A549 (cell line): ENCODE measurements around the gene AMACR. TPM values are rescaled to one million over a fixed set of nuclear protein-coding genes. Genes with fewer than 3 reads are reported as not detected.

Source experiments
- ATAC-seq, 2 experiments: fragments of 200-7000 bp in 1 of 2; fragments of >200 bp in 1 of 2; cut with Nextera tagmentation in 1 of 2; cut with Tn5 transposase in 1 of 2; 3 replicates each; pipeline versions ENCODE4 v1.8.0 to v1.9.1; 2018 to 2020; ENCODE audit warnings: mild to moderate bottlenecking in 1 of 2, moderate library complexity in 1 of 2
- CTCF ChIA-PET: fragments of 300-600 bp; sonication (Branson Sonifier 250); formaldehyde crosslinking; extraction: SDS; loops from one replicate; lab custom pipeline; 2021; ENCODE audit warnings: antibody characterized with exemption, inconsistent platforms; lab: Yijun Ruan, JAX
- POLR2A ChIA-PET: fragments of 350-600 bp; formaldehyde crosslinking; extraction: SDS; loops from one replicate; lab custom pipeline; 2021; ENCODE audit warnings: antibody characterized with exemption, inconsistent platforms; lab: Yijun Ruan, JAX
- DNase-seq, 2 experiments: peaks; one replicate each; pipeline versions ENCODE4 v3.0.0 to v3.0.0-alpha.2; 2011 to 2016; ENCODE audit warnings: low read depth in 1 of 2, low spot score in 1 of 2
- FAIRE-seq: peaks from 2 replicates; lab custom pipeline; 2011; peaks lifted over from hg19 to GRCh38; lab: Jason Lieb, UNC
- H3K27ac ChIP-seq, 2 experiments: fragments of >200 bp; sonication (Bioruptor Twin); formaldehyde crosslinking; 3 replicates each; pipeline ENCODE4 v1.5.1; 2016 to 2017
- H3K4me1 ChIP-seq: fragments of >200 bp; sonication (Bioruptor Twin); formaldehyde crosslinking; 3 replicates; pipeline ENCODE4 v1.6.1; 2016
- H3K4me2 ChIP-seq: fragments of >200 bp; sonication (Bioruptor Twin); formaldehyde crosslinking; 3 replicates; pipeline ENCODE4 v1.6.1; 2016
- H3K4me3 ChIP-seq: fragments of >200 bp; sonication (Bioruptor Twin); formaldehyde crosslinking; 3 replicates; pipeline ENCODE4 v1.5.1; 2016
- H3K9me3 ChIP-seq: fragments of >200 bp; sonication (Bioruptor Twin); formaldehyde crosslinking; 3 replicates; pipeline ENCODE4 v1.6.1; 2016
- BCL3 ChIP-seq: fragments of >200 bp; sonication (Bioruptor Twin); formaldehyde crosslinking; IDR thresholded peaks from 3 replicates; pipeline ENCODE4 v1.6.1; 2016
- CEBPB ChIP-seq, 2 experiments: fragments of >200 bp in 1 of 2; sonication (Bioruptor Twin) in 1 of 2; formaldehyde crosslinking in 1 of 2; IDR thresholded peaks; 2 replicates each; pipeline ENCODE4 v1.6.1; 2012 to 2016
- CHD2 ChIP-seq: fragments of 150-350 bp; IDR thresholded peaks from 2 replicates; pipeline ENCODE4 v1.6.1; 2014; ENCODE audit warnings: low read length; ENCODE audit not compliant: partially characterized antibody
- ELK1 ChIP-seq: fragments of 150-350 bp; IDR thresholded peaks from 2 replicates; pipeline ENCODE4 v1.6.1; 2014; ENCODE audit warnings: low read depth, mild to moderate bottlenecking, low read length
- ESRRA ChIP-seq: fragments of 150-350 bp; IDR thresholded peaks from 2 replicates; pipeline ENCODE4 v1.6.1; 2014; ENCODE audit warnings: mild to moderate bottlenecking, low read length, borderline replicate concordance
- HDAC2 ChIP-seq: fragments of 200-600 bp; sonication (generic); IDR thresholded peaks from 2 replicates; pipeline ENCODE4 v1.6.1; 2016
- HEYL ChIP-seq: fragments of 250-450 bp; sonication (Bioruptor Pico); IDR thresholded peaks from 2 replicates; pipeline ENCODE4 v1.8.0; 2021; ENCODE audit warnings: mild to moderate bottlenecking, moderate library complexity
- HOXA7 ChIP-seq: fragments of 250-450 bp; sonication (Bioruptor Pico); IDR thresholded peaks from 2 replicates; pipeline ENCODE4 v1.5.0; 2020; ENCODE audit warnings: mild to moderate bottlenecking, moderate library complexity
- KDM5A ChIP-seq: fragments of 200-600 bp; sonication (generic); IDR thresholded peaks from 2 replicates; pipeline ENCODE4 v1.6.1; 2016; ENCODE audit warnings: antibody characterized with exemption, mild to moderate bottlenecking
- MAFK ChIP-seq: fragments of 450-650 bp; IDR thresholded peaks from 2 replicates; pipeline ENCODE4 v1.6.1; 2014; ENCODE audit not compliant: partially characterized antibody
- MAZ ChIP-seq: fragments of 150-350 bp; IDR thresholded peaks from 2 replicates; pipeline ENCODE4 v1.6.1; 2014; ENCODE audit warnings: antibody characterized with exemption, low read depth, low read length, borderline replicate concordance
- MYC ChIP-seq: IDR thresholded peaks from 2 replicates; pipeline ENCODE4 v1.6.1; 2012; ENCODE audit warnings: mild to moderate bottlenecking, inconsistent platforms, low read length, improper control_type of control experiment, borderline replicate concordance
- NFE2L2 ChIP-seq: fragments of 150-350 bp; conservative IDR thresholded peaks from 2 replicates; pipeline ENCODE4 v1.6.1; 2014; ENCODE audit warnings: low read length
- RCOR1 ChIP-seq: fragments of 150-350 bp; IDR thresholded peaks from 2 replicates; pipeline ENCODE4 v1.6.1; 2014; ENCODE audit warnings: antibody characterized with exemption, low read length, low read depth
- RNF2 ChIP-seq: fragments of 200-600 bp; sonication (generic); IDR thresholded peaks from 2 replicates; pipeline ENCODE4 v1.6.1; 2016; ENCODE audit warnings: low read depth, mild to moderate bottlenecking, antibody characterized with exemption, moderate library complexity, borderline replicate concordance
- SREBF2 ChIP-seq: fragments of 450-650 bp; IDR thresholded peaks from 2 replicates; pipeline ENCODE4 v1.6.1; 2014; ENCODE audit warnings: mild to moderate bottlenecking, moderate library complexity
- USF2 ChIP-seq: fragments of 450-650 bp; IDR thresholded peaks from 2 replicates; pipeline ENCODE4 v1.6.1; 2014; ENCODE audit warnings: antibody characterized with exemption
- ZC3H11A ChIP-seq: fragments of 450-650 bp; IDR thresholded peaks from 2 replicates; pipeline ENCODE4 v1.6.1; 2014; ENCODE audit warnings: antibody characterized with exemption, mild to moderate bottlenecking
- ZFP36 ChIP-seq: fragments of 450-650 bp; IDR thresholded peaks from 2 replicates; pipeline ENCODE4 v1.6.1; 2014; ENCODE audit warnings: borderline replicate concordance; ENCODE audit not compliant: partially characterized antibody
- ZSCAN20 ChIP-seq: fragments of 250-450 bp; sonication (Bioruptor Pico); IDR thresholded peaks from 2 replicates; pipeline ENCODE4 v1.8.0; 2022; ENCODE audit warnings: mild to moderate bottlenecking, moderate library complexity
- WGBS: methylation state at CpG from one replicate; pipeline ENCODE4 v1.1.6; 2017; ENCODE audit errors: missing lambda C conversion rate; 5-methylcytosine and 5-hydroxymethylcytosine counted together
- polyA plus RNA-seq, 4 experiments: library from polyadenylated mRNA; depleted of rRNA in 3 of 4; stranded (reverse); fragments of >200 nt; fragmentation: RNase III in 1 of 4; extraction: RNeasy Plus Mini Kit Qiagen cat#74134 plus additional on column Dnase treatment in 1 of 4; gene quantifications; 2 replicates in 3 of 4; 3 replicates in 1 of 4; pipeline ENCODE4 v1.2.3, GENCODE V29; 2011 to 2017
- TF ChIP-seq, protein P1 (sequence below): IDR thresholded peaks from 2 replicates; pipeline ENCODE4 v1.6.1; 2012; ENCODE audit warnings: low read depth, borderline replicate concordance
- TF ChIP-seq, protein P2 (sequence below): fragments of >200 bp; sonication (Bioruptor Twin); formaldehyde crosslinking; IDR thresholded peaks from 2 replicates; pipeline ENCODE4 v1.6.1; 2016

Gene AMACR
- polyA plus RNA-seq, 2 of the 4 experiments (the other 2 are of a cell fraction) = 21.1 to 30.1 TPM

- POLR2A ChIA-PET = no interaction called here
- TF ChIP-seq ESRRA = no peak
- 0 out of 2 replicates have a peak, but pooled peaks have one; percentile 31 for TF ChIP-seq NFE2L2
- Histone ChIP-seq H3K4me2 (no peak overlapping the region), H3K4me1 (no peaks in the 10 kb centered on the region), H3K27ac (no peak overlapping the region), H3K4me3 (no peak overlapping the region), H3K9me3 (no peaks in the 10 kb centered on the region)
- DNase-seq = no peak
- no peak for ATAC-seq
- FAIRE-seq = no peak
- CTCF ChIA-PET = interaction anchor here (1.7 kb wide), 1 partner anchor 528 kb away, joined by 5 read pairs; no protein-coding TSS in a partner anchor
- 71% methylated on average over 2 of the region's 2 CpGs for WGBS
These were observed 43.6 kb downstream of the AMACR start for GRCh38 chr5:33964132-33964700.

- ChIA-PET POLR2A (no interaction called here), CTCF (interaction anchor here (6.8 kb wide), 1 partner anchor 12 kb away, joined by 37 read pairs; no protein-coding TSS in a partner anchor)
- H3K4me2 ChIP-seq = no peak overlapping the region
- FAIRE-seq = no peak
- H3K4me1 ChIP-seq = no peaks in the 10 kb centered on the region
- peaks cover 8% of the 10 kb centered on the region; the same call in 1 of the 3 replicates for H3K9me3 ChIP-seq
- 33% methylated on average over 2 of the region's 2 CpGs for WGBS
- TF ChIP-seq ZC3H11A (no peak), RNF2 (no peak), MAFK (no peak), KDM5A (no peak), CHD2 (no peak), ZFP36 (no peak), ELK1 (no peak), MAZ (no peak), CEBPB (IDR thresholded peaks at IDR 0.05) (no peak), HDAC2 (no peak), HEYL (no peak), ZSCAN20 (CRISPR knock-in tag) (no peak), HOXA7 (no peak), RCOR1 (no peak), USF2 (no peak), SREBF2 (no peak), BCL3 (no peak), MYC (no peak)
- TF ChIP-seq, protein P1, sequence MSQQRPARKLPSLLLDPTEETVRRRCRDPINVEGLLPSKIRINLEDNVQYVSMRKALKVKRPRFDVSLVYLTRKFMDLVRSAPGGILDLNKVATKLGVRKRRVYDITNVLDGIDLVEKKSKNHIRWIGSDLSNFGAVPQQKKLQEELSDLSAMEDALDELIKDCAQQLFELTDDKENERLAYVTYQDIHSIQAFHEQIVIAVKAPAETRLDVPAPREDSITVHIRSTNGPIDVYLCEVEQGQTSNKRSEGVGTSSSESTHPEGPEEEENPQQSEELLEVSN = no peak
- TF ChIP-seq, protein P2, sequence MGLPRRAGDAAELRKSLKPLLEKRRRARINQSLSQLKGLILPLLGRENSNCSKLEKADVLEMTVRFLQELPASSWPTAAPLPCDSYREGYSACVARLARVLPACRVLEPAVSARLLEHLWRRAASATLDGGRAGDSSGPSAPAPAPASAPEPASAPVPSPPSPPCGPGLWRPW = no peak
- no peak overlapping the region for H3K27ac ChIP-seq
- ATAC-seq = no peak
- no peak overlapping the region for H3K4me3 ChIP-seq
- no peak for DNase-seq
These were observed 49.7 kb downstream of the AMACR start for GRCh38 chr5:33958176-33958575.
